H1 (cell line): Measurements from ENCODE around the gene FREM1.

Experiments used
- CEBPB ChIP-seq: IDR thresholded peaks from 2 replicates; pipeline ENCODE4 v1.6.1; 2012; ENCODE audit warnings: low read depth, low read length
- GABPA ChIP-seq: IDR thresholded peaks from 2 replicates; pipeline ENCODE4 v1.6.1; 2011; ENCODE audit warnings: mild to moderate bottlenecking, low read length, moderate library complexity, borderline replicate concordance; ENCODE audit not compliant: insufficient read depth
- GTF2F1 ChIP-seq: IDR thresholded peaks from 2 replicates; pipeline ENCODE4 v1.6.1; 2012; ENCODE audit warnings: low read depth, low read length, improper control_type of control experiment, borderline replicate concordance
- KDM5A ChIP-seq: fragments of 200-600 bp; IDR thresholded peaks from 2 replicates; pipeline ENCODE4 v1.7.1; 2012; ENCODE audit warnings: mild to moderate bottlenecking, low read length, inconsistent platforms, mixed read lengths
- POLR2A ChIP-seq, 2 experiments: IDR thresholded peaks; 1 replicate in 1 of 2; 2 replicates in 1 of 2; pipeline ENCODE4 v1.6.1; 2011; ENCODE audit warnings: low read depth in 2 of 2, low read length in 2 of 2, mild to moderate bottlenecking in 2 of 2; ENCODE audit errors: control extremely low read depth in 1 of 2
- POLR2AphosphoS5 ChIP-seq: IDR thresholded peaks from 2 replicates; pipeline ENCODE4 v1.6.1; 2011; ENCODE audit warnings: low read depth, low read length
- RXRA ChIP-seq: IDR thresholded peaks from 2 replicates; pipeline ENCODE4 v1.6.1; 2011; ENCODE audit warnings: low read depth, mild to moderate bottlenecking, low read length, moderate library complexity; ENCODE audit not compliant: insufficient read depth
- SP1 ChIP-seq: IDR thresholded peaks from 2 replicates; pipeline ENCODE4 v1.6.1; 2011; ENCODE audit warnings: low read depth, low read length
- TEAD4 ChIP-seq: IDR thresholded peaks from 2 replicates; pipeline ENCODE4 v1.6.1; 2012; ENCODE audit warnings: low read depth, low read length, inconsistent platforms, mixed read lengths
- TF ChIP-seq, protein P1 (sequence below): IDR thresholded peaks from 2 replicates; pipeline ENCODE4 v1.6.1; 2011; ENCODE audit warnings: low read length, improper control_type of control experiment
- TF ChIP-seq, protein P2 (sequence below), 3 experiments: IDR thresholded peaks; 1 replicate in 2 of 3; 2 replicates in 1 of 3; pipeline versions ENCODE4 v1.5.1 to v1.6.1; 2011; ENCODE audit warnings: low read length in 3 of 3, mild to moderate bottlenecking in 3 of 3, inconsistent platforms in 2 of 3, low read depth in 1 of 3, moderate library complexity in 1 of 3; ENCODE audit not compliant: insufficient read depth in 1 of 3; ENCODE audit errors: control extremely low read depth in 1 of 3

DNA sequence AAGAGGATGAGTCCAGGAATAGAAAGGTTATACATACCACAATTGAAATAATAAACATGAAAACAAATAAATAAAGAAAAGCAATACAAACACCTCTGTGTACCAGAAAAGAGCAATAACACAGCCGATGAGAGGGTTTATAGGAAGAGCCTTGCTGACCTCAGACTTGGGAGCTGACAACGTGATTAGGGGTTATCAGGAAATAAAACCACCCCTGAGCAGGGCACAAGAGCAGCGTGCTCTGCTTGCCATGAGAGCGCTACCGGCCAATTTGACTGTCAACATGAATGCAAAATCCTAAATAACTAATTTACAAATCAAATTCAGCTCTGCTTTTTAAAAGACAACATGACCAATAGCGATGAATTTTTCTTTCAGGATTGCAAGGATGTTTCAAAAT lies 2.6 kb upstream of the FREM1 start:
- TF ChIP-seq POLR2AphosphoS5 (no peak), POLR2A (IDR thresholded peaks at IDR 0.05; ENCODE audit: control extremely low read depth in 1 of 2, low read depth in 2 of 2, low read length in 2 of 2) (no peak), RXRA (no peak), GABPA (no peak), CEBPB (no peak), KDM5A (no peak), SP1 (no peak), TEAD4 (no peak), GTF2F1 (no peak)
- TF ChIP-seq, protein P1, sequence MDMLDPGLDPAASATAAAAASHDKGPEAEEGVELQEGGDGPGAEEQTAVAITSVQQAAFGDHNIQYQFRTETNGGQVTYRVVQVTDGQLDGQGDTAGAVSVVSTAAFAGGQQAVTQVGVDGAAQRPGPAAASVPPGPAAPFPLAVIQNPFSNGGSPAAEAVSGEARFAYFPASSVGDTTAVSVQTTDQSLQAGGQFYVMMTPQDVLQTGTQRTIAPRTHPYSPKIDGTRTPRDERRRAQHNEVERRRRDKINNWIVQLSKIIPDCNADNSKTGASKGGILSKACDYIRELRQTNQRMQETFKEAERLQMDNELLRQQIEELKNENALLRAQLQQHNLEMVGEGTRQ: no peak
- TF ChIP-seq, protein P2, sequence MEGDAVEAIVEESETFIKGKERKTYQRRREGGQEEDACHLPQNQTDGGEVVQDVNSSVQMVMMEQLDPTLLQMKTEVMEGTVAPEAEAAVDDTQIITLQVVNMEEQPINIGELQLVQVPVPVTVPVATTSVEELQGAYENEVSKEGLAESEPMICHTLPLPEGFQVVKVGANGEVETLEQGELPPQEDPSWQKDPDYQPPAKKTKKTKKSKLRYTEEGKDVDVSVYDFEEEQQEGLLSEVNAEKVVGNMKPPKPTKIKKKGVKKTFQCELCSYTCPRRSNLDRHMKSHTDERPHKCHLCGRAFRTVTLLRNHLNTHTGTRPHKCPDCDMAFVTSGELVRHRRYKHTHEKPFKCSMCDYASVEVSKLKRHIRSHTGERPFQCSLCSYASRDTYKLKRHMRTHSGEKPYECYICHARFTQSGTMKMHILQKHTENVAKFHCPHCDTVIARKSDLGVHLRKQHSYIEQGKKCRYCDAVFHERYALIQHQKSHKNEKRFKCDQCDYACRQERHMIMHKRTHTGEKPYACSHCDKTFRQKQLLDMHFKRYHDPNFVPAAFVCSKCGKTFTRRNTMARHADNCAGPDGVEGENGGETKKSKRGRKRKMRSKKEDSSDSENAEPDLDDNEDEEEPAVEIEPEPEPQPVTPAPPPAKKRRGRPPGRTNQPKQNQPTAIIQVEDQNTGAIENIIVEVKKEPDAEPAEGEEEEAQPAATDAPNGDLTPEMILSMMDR (IDR thresholded peaks at IDR 0.05; ENCODE audit: control extremely low read depth in 1 of 3, insufficient read depth in 1 of 3, low read depth in 1 of 3, low read length in 3 of 3): no peak
